Measurements from ENCODE around the gene KIF5A. TPM values are rescaled to one million over a fixed set of nuclear protein-coding genes. Genes with fewer than 3 reads are reported as not detected.

The KIF5A gene
- total RNA-seq, result not detected in 2 replicates

GRCh38 chr12:57549909-57550640 lies at the start of gene KIF5A:
Gene KIF5A, plus strand, starts transcription at chr12:57550044. Its CDS starts 228 bp downstream, at chr12:57550272.

GRCh38 chr12:57520053-57520818 lies 29.6 kb upstream of the KIF5A start, which contains the start of gene DDIT3:
Gene DDIT3, minus strand, starts transcription at chr12:57520514. Its CDS starts 3,108 bp downstream, at chr12:57517406.

GRCh38 chr12:57522011-57522886 lies 27.6 kb upstream of the KIF5A start, which contains the start of gene MBD6:
Gene MBD6, plus strand, starts transcription at chr12:57522824. Its CDS starts 1,480 bp downstream, at chr12:57524304.

GRCh38 chr12:57546438-57547287 lies 3.2 kb upstream of the KIF5A start, which contains the start of gene DCTN2:
Gene DCTN2, minus strand, starts transcription at chr12:57547192. Its CDS starts 129 bp downstream, at chr12:57547063.

GRCh38 chr12:57590864-57591781 lies 41.3 kb downstream of the KIF5A start, which contains the start of gene PIP4K2C:
Gene PIP4K2C, plus strand, starts transcription at chr12:57591192. Its CDS starts 98 bp downstream, at chr12:57591290.

GRCh38 chr12:57604454-57604991 lies 54.7 kb downstream of the KIF5A start, which contains the start of gene DTX3:
Gene DTX3, plus strand, starts transcription at chr12:57604824. Its CDS starts 1,694 bp downstream, at chr12:57606518.

GRCh38 chr12:57611108-57611826 lies 61.4 kb downstream of the KIF5A start, which contains the start of gene ARHGEF25:
Gene ARHGEF25, plus strand, starts transcription at chr12:57611435. Its CDS starts 460 bp downstream, at chr12:57611895.

GRCh38 chr12:57632958-57633840 lies 83.4 kb downstream of the KIF5A start, which contains the start of gene B4GALNT1:
Gene B4GALNT1, minus strand, starts transcription at chr12:57633201. Its CDS starts 1,069 bp downstream, at chr12:57632132.

Other genes starting within 250 kb of the KIF5A start
- 27.8 and 30.4 TPM in 2 replicates for gene R3HDM2, start 119.0 kb upstream of the KIF5A start, total RNA-seq
- not detected in 2 replicates for gene INHBC, start 115.3 kb upstream of the KIF5A start, total RNA-seq
- not detected in 2 replicates for gene INHBE, start 94.7 kb upstream of the KIF5A start, total RNA-seq
- 0.05 TPM in 1 of 2 replicates, not detected in the other for gene GLI1, start 90.3 kb upstream of the KIF5A start, total RNA-seq
- gene ARHGAP9, start 70.2 kb upstream of the KIF5A start, total RNA-seq, result not detected in 2 replicates
- gene MARS1, start 62.0 kb upstream of the KIF5A start, total RNA-seq, result 38.9 and 58.2 TPM in 2 replicates
- gene DDIT3, start 29.5 kb upstream of the KIF5A start, total RNA-seq, result 14.0 and 19.4 TPM in 2 replicates
- gene MBD6, start 27.2 kb upstream of the KIF5A start, total RNA-seq, result 9.9 and 10.6 TPM in 2 replicates
- gene DCTN2, start 2.9 kb upstream of the KIF5A start, total RNA-seq, result 155 and 187 TPM in 2 replicates
- 10.4 and 10.9 TPM in 2 replicates for gene PIP4K2C, start 41.1 kb downstream of the KIF5A start, total RNA-seq
- gene DTX3, start 54.8 kb downstream of the KIF5A start, total RNA-seq, result 6.0 and 10.2 TPM in 2 replicates
- 4.8 and 9.6 TPM in 2 replicates for gene ARHGEF25, start 61.4 kb downstream of the KIF5A start, total RNA-seq
- 0.25 and 0.29 TPM in 2 replicates for gene B4GALNT1, start 83.2 kb downstream of the KIF5A start, total RNA-seq
- gene OS9, start 144.1 kb downstream of the KIF5A start, total RNA-seq, result 248 and 369 TPM in 2 replicates
- gene AGAP2, start 188.7 kb downstream of the KIF5A start, total RNA-seq, result 0.10 TPM in 1 of 2 replicates, not detected in the other
- gene TSPAN31, start 195.0 kb downstream of the KIF5A start, total RNA-seq, result 48.9 and 82.9 TPM in 2 replicates
- 107 and 144 TPM in 2 replicates for gene CDK4, start 202.3 kb downstream of the KIF5A start, total RNA-seq
- gene MARCHF9, start 205.1 kb downstream of the KIF5A start, total RNA-seq, result 1.1 and 1.9 TPM in 2 replicates
- 0.37 and 1.3 TPM in 2 replicates for gene CYP27B1, start 217.0 kb downstream of the KIF5A start, total RNA-seq
- 10.1 and 13.0 TPM in 2 replicates for gene METTL1, start 222.1 kb downstream of the KIF5A start, total RNA-seq
- gene EEF1AKMT3, start 222.6 kb downstream of the KIF5A start, total RNA-seq, result 9.0 and 11.2 TPM in 2 replicates
- 24.5 and 32.9 TPM in 2 replicates for gene TSFM, start 232.7 kb downstream of the KIF5A start, total RNA-seq

Data from cardiac ventricle fibroblast (primary cell).